Testis (tissue), 3 donors: ENCODE results near the gene SVIL. TPM values are rescaled to one million over a fixed set of nuclear protein-coding genes. Genes with fewer than 3 reads are reported as not detected.
"Not testable (repeated sequence)": the region's sequence is repeated elsewhere in the genome, so short reads cannot be mapped to it uniquely, and the experiment has no call there.

Source experiments
- DNase-seq: peaks from one replicate; pipeline ENCODE4 v3.0.0-alpha.2; 2019
- H3K27ac ChIP-seq, 2 donors: fragments of 200-600 bp; sonication (generic); one replicate each; pipeline ENCODE4 v1.5.1; 2019
- H3K27me3 ChIP-seq: fragments of 200-600 bp; sonication (generic); one replicate; pipeline ENCODE4 v1.5.1; 2019
- H3K36me3 ChIP-seq: fragments of 200-600 bp; sonication (generic); one replicate; pipeline ENCODE4 v1.5.1; 2017; ENCODE audit warnings: low read depth; ENCODE audit errors: missing control alignments
- H3K4me1 ChIP-seq: fragments of 200-600 bp; sonication (generic); one replicate; pipeline ENCODE4 v1.5.1; 2019
- H3K4me3 ChIP-seq, 2 donors: fragments of 200-600 bp; sonication (generic); one replicate each; pipeline ENCODE4 v1.5.1; 2017 to 2019
- H3K9me3 ChIP-seq: fragments of 200-600 bp; sonication (generic); one replicate; pipeline ENCODE4 v1.5.1; 2017
- CTCF ChIP-seq, 3 experiments: fragments of 450-650 bp in 2 of 3; fragments of 200-600 bp in 1 of 3; sonication (generic) in 1 of 3; IDR thresholded peaks; one replicate each; pipeline ENCODE4 v1.5.1; 2016 to 2019; ENCODE audit warnings: antibody characterized with exemption in 3 of 3, mild to moderate bottlenecking in 2 of 3, moderate library complexity in 1 of 3
- POLR2A ChIP-seq: fragments of 450-650 bp; IDR thresholded peaks from one replicate; pipeline ENCODE4 v1.6.1; 2017; ENCODE audit warnings: antibody characterized with exemption, mild to moderate bottlenecking, moderate library complexity
- WGBS, 2 donors: methylation state at CpG; one replicate each; pipeline ENCODE4 v1.1.5; 2018; 5-methylcytosine and 5-hydroxymethylcytosine counted together
- intact Hi-C: fragments of 100-400 bp; cut with DNase I; formaldehyde crosslinking; loops from one replicate; pipeline ENCODE4 v1.15.1; 2023; ENCODE audit warnings: low total_unique reads
- polyA plus RNA-seq: library from polyadenylated mRNA; stranded (reverse); fragments of 350-450 nt; fragmentation: Illumina TruSeq; extraction: RNeasy Lipid Tissue Mini Kit (QIAGEN cat#74804); gene quantifications from one replicate; pipeline ENCODE4 v1.2.3, GENCODE V29; 2014; ENCODE audit warnings: low read depth, low replicate concordance; ENCODE audit not compliant: insufficient read depth
- total RNA-seq, 2 donors: library from RNA; depleted of rRNA; stranded (reverse); fragments of >200 nt; gene quantifications; one replicate each; pipeline ENCODE4 v1.2.3, GENCODE V29; 2016

Gene SVIL
- total and polyA plus RNA-seq, 3 donors from 2014 or later: 44.7 to 67.6 (median 63.1) TPM

GRCh38 chr10:29555091-29555745, 79.6 kb downstream of the SVIL start:
- Histone ChIP-seq H3K36me3 (peaks cover 3% of the 10 kb centered on the region), H3K27me3 (no peaks in the 10 kb centered on the region), H3K4me3 (no peak overlapping the region), H3K4me1 (no peaks in the 10 kb centered on the region), H3K9me3 (no peaks in the 10 kb centered on the region), H3K27ac (no peak overlapping the region)
- WGBS, 2 donors: 89 to 91% methylated on average over 6 of the region's 6 CpGs
- intact Hi-C loops: no loop called here
- DNase-seq: no peak
- TF ChIP-seq POLR2A: no peak
- TF ChIP-seq CTCF (IDR thresholded peaks at IDR 0.05): no peak

- no peak for DNase-seq
- Histone ChIP-seq H3K4me3 (no peak overlapping the region), H3K27ac (no peak overlapping the region), H3K27me3 (no peaks in the 10 kb centered on the region), H3K36me3 (peaks cover 3% of the 10 kb centered on the region), H3K4me1 (no peaks in the 10 kb centered on the region), H3K9me3 (no peaks in the 10 kb centered on the region)
- TF ChIP-seq CTCF (IDR thresholded peaks at IDR 0.05): no peak
- WGBS, 2 donors: 82 to 96% methylated on average over 9 of the region's 9 CpGs
- intact Hi-C loops: no loop called here
Observed at GRCh38 chr10:29554660-29555059, 80.1 kb downstream of the SVIL start.

GRCh38 chr10:29553544-29554250, 81.1 kb downstream of the SVIL start:
- Histone ChIP-seq H3K4me1 (no peaks in the 10 kb centered on the region), H3K36me3 (peaks cover 3% of the 10 kb centered on the region), H3K4me3 (no peak overlapping the region), H3K27me3 (no peaks in the 10 kb centered on the region), H3K27ac (no peak overlapping the region), H3K9me3 (no peaks in the 10 kb centered on the region)
- no peak for DNase-seq
- TF ChIP-seq POLR2A (no peak), CTCF (IDR thresholded peaks at IDR 0.05) (no peak)
- 85 to 86% methylated on average over 13 of the region's 13 CpGs for WGBS, 2 donors
- intact Hi-C loops: no loop called here

- H3K36me3 ChIP-seq, H3K9me3 ChIP-seq, H3K4me3 ChIP-seq, intact Hi-C loops, H3K4me1 ChIP-seq, DNase-seq, H3K27ac ChIP-seq, H3K27me3 ChIP-seq: not testable (repeated sequence)
- 85 to 91% methylated on average over 9 of the region's 9 CpGs for WGBS, 2 donors
Observed at GRCh38 chr10:29553116-29553515, 81.7 kb downstream of the SVIL start.

GRCh38 chr10:29549493-29549892, 85.3 kb downstream of the SVIL start:
- H3K9me3 ChIP-seq, H3K27me3 ChIP-seq, H3K27ac ChIP-seq, H3K36me3 ChIP-seq, intact Hi-C loops, H3K4me1 ChIP-seq, H3K4me3 ChIP-seq, DNase-seq: not testable (repeated sequence)
- 96% methylated on average over 3 of the region's 3 CpGs; no CpG with 5 or more reads in 1 of the 2 donors for WGBS, 2 donors
